Stimulated activated CD4-positive, alpha-beta T cell treated with anti-CD3 and anti-CD28 coated beads, TNF-alpha, amount 100 ng/mL, for 48 hours (primary cell): ENCODE results near the gene DLGAP1.

Source experiments
- DNase-seq, 3 donors: peaks; one replicate each; pipeline ENCODE4 v3.0.0-alpha.2; 2020; ENCODE audit warnings: low read depth in 3 of 3

The DLGAP1 gene

GRCh38 chr18:3867864-3868311 lies 587.2 kb downstream of the DLGAP1 start:
- no peak for DNase-seq

- no peak for DNase-seq
Measured at GRCh38 chr18:3867236-3867635, 587.9 kb downstream of the DLGAP1 start.

GRCh38 chr18:3864669-3865298 lies 590.3 kb downstream of the DLGAP1 start:
- DNase-seq = no peak

GRCh38 chr18:3863593-3863992 lies 591.5 kb downstream of the DLGAP1 start:
- no peak for DNase-seq

GRCh38 chr18:3863006-3863405 lies 592.1 kb downstream of the DLGAP1 start:
- DNase-seq = no peak

- no peak for DNase-seq
Measured at GRCh38 chr18:3861495-3861894, 593.6 kb downstream of the DLGAP1 start.

- no peak for DNase-seq
Measured at GRCh38 chr18:3857544-3857943, 597.6 kb downstream of the DLGAP1 start.

GRCh38 chr18:3855966-3856365 lies 599.1 kb downstream of the DLGAP1 start:
- no peak for DNase-seq

- DNase-seq = no peak
Measured at GRCh38 chr18:3852321-3852720, 602.8 kb downstream of the DLGAP1 start.

GRCh38 chr18:3851159-3851558 lies 603.9 kb downstream of the DLGAP1 start:
- DNase-seq = no peak

GRCh38 chr18:3848316-3848715 lies 606.8 kb downstream of the DLGAP1 start:
- no peak for DNase-seq

- no peak for DNase-seq
Measured at GRCh38 chr18:3845161-3845560, 609.9 kb downstream of the DLGAP1 start.

- DNase-seq = no peak
Measured at GRCh38 chr18:3842844-3843243, 612.3 kb downstream of the DLGAP1 start.

GRCh38 chr18:3840766-3841165 lies 614.3 kb downstream of the DLGAP1 start:
- no peak for DNase-seq

GRCh38 chr18:3839581-3839981 lies 615.5 kb downstream of the DLGAP1 start:
- DNase-seq = no peak

- DNase-seq = no peak
Measured at GRCh38 chr18:3836483-3837335, 618.4 kb downstream of the DLGAP1 start.

GRCh38 chr18:3832025-3832638 lies 623.0 kb downstream of the DLGAP1 start:
- no peak for DNase-seq

GRCh38 chr18:3830604-3831003 lies 624.5 kb downstream of the DLGAP1 start:
- DNase-seq = no peak

GRCh38 chr18:3827236-3827845 lies 627.8 kb downstream of the DLGAP1 start:
- no peak for DNase-seq

- no peak for DNase-seq
Measured at GRCh38 chr18:3826021-3826420, 629.1 kb downstream of the DLGAP1 start.

- DNase-seq = no peak
Measured at GRCh38 chr18:3824101-3824500, 631.0 kb downstream of the DLGAP1 start.

- no peak for DNase-seq
Measured at GRCh38 chr18:3823073-3823472, 632.0 kb downstream of the DLGAP1 start.
